GM18508 (cell line): ENCODE data around the gene PRRT1.
A peak's percentile ranks its signal among the peaks of the same experiment; 100 is the strongest.
"Not testable (repeated sequence)": the region's sequence is repeated elsewhere in the genome, so short reads cannot be mapped to it uniquely, and the experiment has no call there.

Experiments used
- ATAC-seq: cut with Tn5 transposase; IDR thresholded peaks from one replicate; pipeline ENCODE4 v1.9.1; 2021; ENCODE audit warnings: moderate number of reproducible peaks; ENCODE audit not compliant: insufficient read depth, unreplicated experiment

PRRT1 gene

GRCh38 chr6:32188381-32189068, 36.8 kb upstream of the PRRT1 start:
- ATAC-seq, result no peak

- ATAC-seq, result not testable (repeated sequence)
These were observed 36.1 kb upstream of the PRRT1 start for GRCh38 chr6:32187725-32188380.

- ATAC-seq, result no peak
These were observed 35.4 kb upstream of the PRRT1 start for GRCh38 chr6:32187009-32187709.

DNA sequence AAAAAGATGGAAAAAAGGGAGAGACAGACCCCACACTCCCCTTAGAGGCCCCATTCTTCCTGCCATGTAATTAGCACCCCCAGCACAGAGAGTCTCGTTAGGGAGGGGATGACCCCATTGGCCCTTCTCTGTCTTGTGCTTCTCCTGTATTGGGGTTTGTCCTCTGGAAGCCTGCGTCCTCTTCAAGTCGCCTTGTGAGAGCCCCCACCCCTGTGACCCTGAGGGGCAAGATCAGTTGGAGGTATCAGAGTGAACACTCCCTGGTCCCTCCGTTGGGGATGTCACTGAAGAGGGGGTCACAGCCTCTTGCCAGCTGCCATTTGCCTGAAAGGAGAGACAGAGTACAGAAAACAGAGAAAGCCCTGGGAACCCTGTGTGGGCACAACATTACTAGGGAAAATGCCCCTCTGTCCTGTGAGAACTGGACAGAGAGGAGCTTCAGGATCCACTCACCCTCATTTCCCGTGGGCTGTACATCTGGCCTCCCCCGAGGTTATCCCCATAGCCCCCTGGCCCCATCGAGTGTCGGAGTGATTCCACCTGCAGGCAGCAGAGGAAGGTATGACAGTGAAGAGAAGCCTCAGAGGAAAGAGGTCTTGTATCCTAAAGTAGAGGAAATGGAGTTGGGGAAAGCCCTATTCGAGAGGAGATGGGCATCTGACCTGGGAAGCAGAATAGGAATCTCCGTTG, 34.6 kb upstream of the PRRT1 start:
- not testable (repeated sequence) for ATAC-seq

- not testable (repeated sequence) for ATAC-seq
These were observed 34.0 kb upstream of the PRRT1 start for GRCh38 chr6:32185681-32186131.

DNA sequence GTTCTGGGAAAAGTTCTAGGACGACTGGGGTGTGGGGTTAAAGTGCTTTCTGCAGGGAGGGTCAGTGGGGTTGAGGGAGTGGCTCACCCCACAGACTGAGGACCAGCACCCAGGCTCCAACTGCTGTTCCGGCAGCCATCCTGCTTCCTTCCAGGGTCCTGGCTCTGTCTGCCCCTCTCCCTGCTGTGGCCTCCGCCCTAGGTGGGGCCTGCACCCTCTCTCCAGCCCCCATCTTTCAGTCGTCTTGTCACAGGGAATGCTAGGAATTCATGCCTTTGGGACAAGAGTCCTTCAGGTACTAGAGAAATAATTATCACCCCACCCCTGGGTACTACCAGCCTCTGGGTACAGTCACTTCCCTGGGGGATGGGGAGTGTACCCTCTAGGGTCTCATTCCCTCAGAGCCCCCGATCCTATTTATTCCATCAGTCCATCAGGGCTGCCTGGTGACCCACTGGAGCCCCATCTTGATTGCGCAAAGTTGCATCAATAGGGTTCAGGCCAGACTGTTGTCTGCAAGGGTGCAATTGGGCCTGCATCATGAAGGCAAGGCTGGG, 32.4 kb upstream of the PRRT1 start, which contains the start of gene AGER:
Gene AGER, minus strand, starts transcription at position 170 of the 557 bp plus-strand sequence. Its CDS starts 31 bp downstream, at position 139.
- no peak for ATAC-seq

- ATAC-seq, result no peak
These were observed 31.8 kb upstream of the PRRT1 start for GRCh38 chr6:32183483-32184083.

DNA sequence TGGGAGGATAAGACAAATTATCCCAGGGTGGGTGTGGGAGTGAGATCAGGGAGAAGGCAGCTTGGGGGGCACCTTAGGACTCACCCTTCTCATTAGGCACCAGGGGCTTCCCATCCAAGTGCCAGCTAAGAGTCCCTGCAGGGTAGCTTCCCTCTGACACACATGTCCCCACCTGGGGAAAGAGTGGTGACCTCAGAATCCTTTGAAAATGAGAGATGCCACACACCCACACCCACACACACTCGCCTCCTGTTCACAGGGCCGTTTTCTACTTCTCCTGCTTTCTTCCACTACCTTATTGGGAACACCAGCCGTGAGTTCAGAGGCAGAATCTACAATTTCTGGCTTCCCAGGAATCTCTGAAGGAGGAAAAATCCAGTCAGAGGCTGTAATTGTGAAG, 31.3 kb upstream of the PRRT1 start:
- ATAC-seq, result no peak

- ATAC-seq, result no peak
These were observed 30.8 kb upstream of the PRRT1 start for GRCh38 chr6:32182555-32182981.

DNA sequence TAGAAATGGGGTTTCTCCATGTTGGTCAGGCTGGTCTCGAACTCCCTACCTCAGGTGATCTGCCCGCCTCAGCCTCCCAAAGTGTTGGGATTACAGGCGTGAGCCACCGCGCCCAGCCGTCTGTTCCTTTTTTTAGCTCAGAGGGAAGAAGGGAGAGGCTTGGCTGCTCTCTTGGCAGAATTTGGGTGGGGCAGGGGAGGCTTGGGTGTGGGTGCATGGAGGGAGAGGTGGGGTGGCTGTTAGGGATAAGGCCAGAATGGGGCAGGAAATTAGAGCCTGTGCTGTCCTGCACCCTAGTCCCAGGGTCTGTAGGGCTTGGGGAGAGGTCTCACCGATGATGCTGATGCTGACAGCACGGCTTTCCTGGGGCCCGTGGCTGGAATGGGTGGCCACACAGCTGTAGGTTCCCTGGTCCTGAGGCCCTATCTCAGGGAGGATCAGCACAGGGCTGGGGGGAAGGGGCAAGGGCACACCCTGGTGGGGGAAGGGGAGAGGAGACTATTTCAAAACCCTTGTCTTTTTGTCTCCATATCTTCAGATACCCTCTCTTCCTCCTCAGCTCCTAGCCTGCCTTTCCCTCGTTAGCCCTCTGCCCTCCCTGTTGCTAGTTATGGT, 30.3 kb upstream of the PRRT1 start:
- no peak for ATAC-seq

- ATAC-seq, result no peak
These were observed 29.5 kb upstream of the PRRT1 start for GRCh38 chr6:32181148-32181702.

- ATAC-seq, result no peak
These were observed 28.1 kb upstream of the PRRT1 start for GRCh38 chr6:32179766-32180405.

DNA sequence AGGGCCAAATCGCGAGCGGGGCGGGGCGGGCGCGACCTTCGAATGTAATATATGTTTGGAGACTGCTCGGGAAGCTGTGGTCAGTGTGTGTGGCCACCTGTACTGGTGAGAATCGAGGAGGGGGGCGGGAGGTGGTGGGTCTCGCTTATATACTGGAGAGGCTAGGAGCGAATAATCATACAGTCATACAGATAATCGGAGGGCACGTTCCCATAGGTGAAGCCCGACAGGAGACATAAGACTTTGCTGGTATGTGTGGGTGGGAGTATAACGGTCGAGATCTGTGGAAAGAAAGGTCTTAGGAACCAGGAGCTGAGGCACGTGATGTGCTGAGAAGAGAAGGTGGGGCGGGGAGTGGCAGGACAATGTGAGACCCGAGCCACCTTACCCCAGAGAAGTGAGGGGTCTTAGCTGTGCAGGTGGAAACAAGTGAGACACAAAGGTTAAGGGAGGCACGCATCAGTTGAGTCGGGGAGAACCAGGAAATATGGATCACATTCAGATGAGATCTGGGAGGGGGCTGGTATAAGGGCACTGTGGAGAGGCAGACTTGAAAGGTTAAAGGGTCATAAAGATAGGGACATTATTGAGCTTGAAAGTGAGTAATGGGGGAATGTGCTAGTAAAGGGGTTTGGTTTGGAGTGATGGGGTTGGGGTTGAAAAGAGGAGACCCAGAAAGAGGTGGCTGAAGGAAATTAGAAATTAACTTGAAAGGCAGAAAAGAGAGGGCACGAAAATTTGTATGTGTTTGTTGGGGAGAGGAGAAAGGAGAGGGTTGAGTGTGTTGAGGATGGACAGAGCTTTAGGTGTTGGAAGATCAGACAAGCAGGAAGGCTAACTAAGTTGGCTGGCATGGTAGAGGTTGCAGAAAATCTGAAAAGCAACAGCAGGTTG, 27.1 kb upstream of the PRRT1 start:
- ATAC-seq, result no peak

GRCh38 chr6:32177788-32178546, 26.2 kb upstream of the PRRT1 start, which contains the start of gene RNF5:
TSS of gene RNF5 (plus strand) at chr6:32178405. CDS start at chr6:32178512, 107 bp downstream.
- peak; percentile 83 for ATAC-seq

- ATAC-seq, result no peak
These were observed 25.5 kb upstream of the PRRT1 start for GRCh38 chr6:32177183-32177787.

- no peak for ATAC-seq
These were observed 24.9 kb upstream of the PRRT1 start for GRCh38 chr6:32176476-32177182.
